WTC11 (cell line): ENCODE measurements around the gene METTL18. TPM values are rescaled to one million over a fixed set of nuclear protein-coding genes. Genes with fewer than 3 reads are reported as not detected.
A peak's percentile ranks its signal among the peaks of the same experiment; 100 is the strongest.

Experiments used
- ATAC-seq: fragments of 200-7000 bp; cut with Tn5 transposase; 2 replicates; pipeline ENCODE4 v1.10.0; 2021; ENCODE audit warnings: mild to moderate bottlenecking, moderate library complexity
- CTCF ChIA-PET: fragments of 300-600 bp; sonication (Branson Sonifier 250); formaldehyde crosslinking; loops from one replicate; lab custom pipeline; 2021; ENCODE audit warnings: antibody characterized with exemption; lab: Charles Lee
- POLR2A ChIA-PET: fragments of 350-600 bp; sonication (Branson Sonifier 250); formaldehyde crosslinking; loops from one replicate; lab custom pipeline; 2021; ENCODE audit warnings: antibody characterized with exemption; lab: Charles Lee
- DNase-seq: peaks from one replicate; pipeline ENCODE4 v3.0.0; 2021; ENCODE audit warnings: low spot score
- H3K27ac Mint-ChIP-seq: 2 replicates; pipeline ENCODE4 v1.8.0; 2021; ENCODE audit warnings: mixed read lengths
- H3K27me3 Mint-ChIP-seq: 2 replicates; pipeline ENCODE4 v1.8.0; 2021; ENCODE audit warnings: low read depth, mild to moderate bottlenecking, moderate library complexity, mixed read lengths
- H3K36me3 Mint-ChIP-seq: 2 replicates; pipeline ENCODE4 v1.8.0; 2021; ENCODE audit warnings: mixed read lengths
- H3K4me1 Mint-ChIP-seq: 2 replicates; pipeline ENCODE4 v1.8.0; 2022; ENCODE audit warnings: mixed read lengths
- H3K4me3 Mint-ChIP-seq: 2 replicates; pipeline ENCODE4 v1.8.0; 2021; ENCODE audit warnings: mild to moderate bottlenecking, moderate library complexity, mixed read lengths
- H3K9me3 Mint-ChIP-seq: 2 replicates; pipeline ENCODE4 v1.8.0; 2021; ENCODE audit warnings: mixed read lengths
- CREB1 ChIP-seq: sonication (generic); formaldehyde crosslinking; IDR thresholded peaks from 2 replicates; pipeline ENCODE4 v1.8.0; 2023; ENCODE audit warnings: mild to moderate bottlenecking, missing genetic modification reagents
- ELF4 ChIP-seq: sonication (generic); formaldehyde crosslinking; IDR thresholded peaks from 2 replicates; pipeline ENCODE4 v1.8.1; 2022; ENCODE audit warnings: low read depth, mild to moderate bottlenecking, moderate library complexity, missing genetic modification reagents
- FOXJ3 ChIP-seq: sonication (generic); formaldehyde crosslinking; IDR thresholded peaks from 2 replicates; pipeline ENCODE4 v1.9.0; 2021; ENCODE audit warnings: missing genetic modification reagents, mild to moderate bottlenecking, borderline replicate concordance
- KAT7 ChIP-seq: sonication (generic); formaldehyde crosslinking; IDR thresholded peaks from 2 replicates; pipeline ENCODE4 v1.8.1; 2023; ENCODE audit warnings: missing genetic modification reagents, mild to moderate bottlenecking, borderline replicate concordance
- MYBL2 ChIP-seq: sonication (generic); formaldehyde crosslinking; IDR thresholded peaks from 2 replicates; pipeline ENCODE4 v1.8.1; 2023; ENCODE audit warnings: mild to moderate bottlenecking, moderate library complexity, missing genetic modification reagents
- NFATC4 ChIP-seq: fragments of 250-450 bp; sonication (Bioruptor Pico); IDR thresholded peaks from 2 replicates; pipeline ENCODE4 v1.9.0; 2021; ENCODE audit warnings: mild to moderate bottlenecking
- NR1H2 ChIP-seq: sonication (generic); formaldehyde crosslinking; IDR thresholded peaks from 2 replicates; pipeline ENCODE4 v1.9.0; 2021; ENCODE audit warnings: mild to moderate bottlenecking, moderate library complexity, missing genetic modification reagents
- PRRX2 ChIP-seq: fragments of 250-450 bp; sonication (Bioruptor Pico); IDR thresholded peaks from 2 replicates; pipeline ENCODE4 v1.8.0; 2021; ENCODE audit warnings: mild to moderate bottlenecking
- SMAD3 ChIP-seq: sonication (generic); formaldehyde crosslinking; IDR thresholded peaks from 2 replicates; pipeline ENCODE4 v1.8.0; 2022; ENCODE audit warnings: missing genetic modification reagents, mild to moderate bottlenecking, borderline replicate concordance
- SP1 ChIP-seq: sonication (generic); formaldehyde crosslinking; conservative IDR thresholded peaks from 2 replicates; pipeline ENCODE4 v1.8.1; 2022; ENCODE audit warnings: missing genetic modification reagents
- TCF7 ChIP-seq: sonication (generic); formaldehyde crosslinking; IDR thresholded peaks from 2 replicates; pipeline ENCODE4 v1.8.0; 2022; ENCODE audit warnings: mild to moderate bottlenecking, low read depth, missing genetic modification reagents, moderate library complexity
- ZNF121 ChIP-seq: sonication (generic); formaldehyde crosslinking; IDR thresholded peaks from 2 replicates; pipeline ENCODE4 v1.8.0; 2023; ENCODE audit warnings: missing genetic modification reagents
- ZNF138 ChIP-seq: sonication (generic); formaldehyde crosslinking; conservative IDR thresholded peaks from 2 replicates; pipeline ENCODE4 v1.8.1; 2022; ENCODE audit warnings: mild to moderate bottlenecking, moderate library complexity, missing genetic modification reagents
- total RNA-seq: library from RNA; stranded (reverse); gene quantifications from 3 replicates; pipeline ENCODE4 v1.2.3, GENCODE V29; 2021
- TF ChIP-seq, protein P1 (sequence below): fragments of 250-450 bp; sonication (Bioruptor Pico); IDR thresholded peaks from 2 replicates; pipeline ENCODE4 v1.9.0; 2021; ENCODE audit warnings: mild to moderate bottlenecking, borderline replicate concordance
- TF ChIP-seq, protein P2 (sequence below): fragments of 250-450 bp; sonication (Bioruptor Pico); IDR thresholded peaks from 2 replicates; pipeline ENCODE4 v1.8.0; 2021; ENCODE audit warnings: mild to moderate bottlenecking
- TF ChIP-seq, protein P3 (sequence below): sonication (generic); formaldehyde crosslinking; IDR thresholded peaks from 2 replicates; pipeline ENCODE4 v1.8.1; 2023; ENCODE audit warnings: mild to moderate bottlenecking, missing genetic modification reagents, borderline replicate concordance
- TF ChIP-seq, protein P4 (sequence below): fragments of 250-450 bp; sonication (Bioruptor Pico); IDR thresholded peaks from 2 replicates; pipeline ENCODE4 v1.9.0; 2021; ENCODE audit warnings: mild to moderate bottlenecking
- TF ChIP-seq, protein P5 (sequence below): sonication (generic); formaldehyde crosslinking; IDR thresholded peaks from 2 replicates; pipeline ENCODE4 v1.8.1; 2023; ENCODE audit warnings: mild to moderate bottlenecking, missing genetic modification reagents, moderate library complexity
- TF ChIP-seq, protein P6 (sequence below): sonication (generic); formaldehyde crosslinking; conservative IDR thresholded peaks from 2 replicates; pipeline ENCODE4 v1.8.1; 2022; ENCODE audit warnings: mild to moderate bottlenecking, missing genetic modification reagents

Gene METTL18
- total RNA-seq, 1 experiment from 2014 or later = 7.7 TPM

DNA sequence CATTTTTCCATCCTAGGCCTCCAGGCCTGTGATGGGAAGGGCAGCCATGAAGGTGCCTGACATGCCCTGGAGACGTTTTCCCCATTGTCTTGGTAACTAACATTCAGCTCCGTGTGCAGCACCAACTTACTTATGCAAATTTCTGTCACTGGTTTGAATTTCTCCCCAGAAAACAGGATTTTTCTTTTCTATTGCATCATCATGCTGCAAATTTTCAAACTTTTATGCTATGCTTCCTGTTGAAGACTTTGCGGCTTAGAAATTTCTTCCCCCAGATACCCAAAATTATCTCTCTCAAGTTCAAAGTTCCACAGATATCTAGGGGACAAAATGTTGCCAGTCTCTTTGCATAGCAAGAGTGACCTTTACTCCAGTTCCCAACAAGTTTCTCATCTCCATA, 35.7 kb downstream of the METTL18 start (continued):
- TF ChIP-seq KAT7 (CRISPR knock-in tag) (no peak), SMAD3 (CRISPR knock-in tag) (no peak), FOXJ3 (CRISPR knock-in tag) (no peak), PRRX2 (CRISPR knock-in tag) (no peak), TCF7 (CRISPR knock-in tag) (no peak), CREB1 (CRISPR knock-in tag) (no peak)
- TF ChIP-seq, protein P1, sequence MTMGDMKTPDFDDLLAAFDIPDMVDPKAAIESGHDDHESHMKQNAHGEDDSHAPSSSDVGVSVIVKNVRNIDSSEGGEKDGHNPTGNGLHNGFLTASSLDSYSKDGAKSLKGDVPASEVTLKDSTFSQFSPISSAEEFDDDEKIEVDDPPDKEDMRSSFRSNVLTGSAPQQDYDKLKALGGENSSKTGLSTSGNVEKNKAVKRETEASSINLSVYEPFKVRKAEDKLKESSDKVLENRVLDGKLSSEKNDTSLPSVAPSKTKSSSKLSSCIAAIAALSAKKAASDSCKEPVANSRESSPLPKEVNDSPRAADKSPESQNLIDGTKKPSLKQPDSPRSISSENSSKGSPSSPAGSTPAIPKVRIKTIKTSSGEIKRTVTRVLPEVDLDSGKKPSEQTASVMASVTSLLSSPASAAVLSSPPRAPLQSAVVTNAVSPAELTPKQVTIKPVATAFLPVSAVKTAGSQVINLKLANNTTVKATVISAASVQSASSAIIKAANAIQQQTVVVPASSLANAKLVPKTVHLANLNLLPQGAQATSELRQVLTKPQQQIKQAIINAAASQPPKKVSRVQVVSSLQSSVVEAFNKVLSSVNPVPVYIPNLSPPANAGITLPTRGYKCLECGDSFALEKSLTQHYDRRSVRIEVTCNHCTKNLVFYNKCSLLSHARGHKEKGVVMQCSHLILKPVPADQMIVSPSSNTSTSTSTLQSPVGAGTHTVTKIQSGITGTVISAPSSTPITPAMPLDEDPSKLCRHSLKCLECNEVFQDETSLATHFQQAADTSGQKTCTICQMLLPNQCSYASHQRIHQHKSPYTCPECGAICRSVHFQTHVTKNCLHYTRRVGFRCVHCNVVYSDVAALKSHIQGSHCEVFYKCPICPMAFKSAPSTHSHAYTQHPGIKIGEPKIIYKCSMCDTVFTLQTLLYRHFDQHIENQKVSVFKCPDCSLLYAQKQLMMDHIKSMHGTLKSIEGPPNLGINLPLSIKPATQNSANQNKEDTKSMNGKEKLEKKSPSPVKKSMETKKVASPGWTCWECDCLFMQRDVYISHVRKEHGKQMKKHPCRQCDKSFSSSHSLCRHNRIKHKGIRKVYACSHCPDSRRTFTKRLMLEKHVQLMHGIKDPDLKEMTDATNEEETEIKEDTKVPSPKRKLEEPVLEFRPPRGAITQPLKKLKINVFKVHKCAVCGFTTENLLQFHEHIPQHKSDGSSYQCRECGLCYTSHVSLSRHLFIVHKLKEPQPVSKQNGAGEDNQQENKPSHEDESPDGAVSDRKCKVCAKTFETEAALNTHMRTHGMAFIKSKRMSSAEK (CRISPR knock-in tag) = no peak
- TF ChIP-seq, protein P2, sequence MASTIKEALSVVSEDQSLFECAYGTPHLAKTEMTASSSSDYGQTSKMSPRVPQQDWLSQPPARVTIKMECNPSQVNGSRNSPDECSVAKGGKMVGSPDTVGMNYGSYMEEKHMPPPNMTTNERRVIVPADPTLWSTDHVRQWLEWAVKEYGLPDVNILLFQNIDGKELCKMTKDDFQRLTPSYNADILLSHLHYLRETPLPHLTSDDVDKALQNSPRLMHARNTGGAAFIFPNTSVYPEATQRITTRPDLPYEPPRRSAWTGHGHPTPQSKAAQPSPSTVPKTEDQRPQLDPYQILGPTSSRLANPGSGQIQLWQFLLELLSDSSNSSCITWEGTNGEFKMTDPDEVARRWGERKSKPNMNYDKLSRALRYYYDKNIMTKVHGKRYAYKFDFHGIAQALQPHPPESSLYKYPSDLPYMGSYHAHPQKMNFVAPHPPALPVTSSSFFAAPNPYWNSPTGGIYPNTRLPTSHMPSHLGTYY (CRISPR knock-in tag) = no peak

DNA sequence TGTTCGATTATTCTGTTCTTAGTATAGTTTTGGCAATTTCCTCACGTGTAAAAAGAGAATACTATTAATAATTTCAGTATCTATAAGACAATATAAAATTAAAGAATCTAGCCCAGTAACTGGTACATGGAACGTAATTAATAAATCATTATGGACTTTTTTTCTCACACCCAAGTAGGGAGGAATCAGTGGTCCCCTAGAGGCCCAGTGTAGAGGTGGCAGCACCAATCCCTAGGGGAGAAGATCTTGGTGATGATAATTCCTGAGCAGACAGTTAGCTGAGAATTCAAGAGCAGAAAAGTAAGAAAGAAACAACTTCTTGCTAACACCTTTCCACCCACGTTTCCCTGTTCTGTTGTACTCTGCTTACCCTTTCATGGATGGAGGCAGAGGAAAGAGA, 41.2 kb downstream of the METTL18 start:
- DNase-seq (no peak), ATAC-seq (peak; percentile 81)
- peaks cover 3% of the 10 kb centered on the region; the same call in 1 of the 2 replicates for H3K36me3 Mint-ChIP-seq
- H3K4me1 Mint-ChIP-seq = no peaks in the 10 kb centered on the region
- H3K4me3 Mint-ChIP-seq = no peak overlapping the region
- H3K9me3 Mint-ChIP-seq = peaks cover 7% of the 10 kb centered on the region; the same call in 1 of the 2 replicates
- no peak overlapping the region for H3K27ac Mint-ChIP-seq
- CTCF ChIA-PET = no interaction called here
- H3K27me3 Mint-ChIP-seq = no peaks in the 10 kb centered on the region
- POLR2A ChIA-PET = no interaction called here
- no peak for TF ChIP-seq MYBL2
- no peak for TF ChIP-seq ZNF121 (CRISPR knock-in tag)
- TF ChIP-seq, protein P3, sequence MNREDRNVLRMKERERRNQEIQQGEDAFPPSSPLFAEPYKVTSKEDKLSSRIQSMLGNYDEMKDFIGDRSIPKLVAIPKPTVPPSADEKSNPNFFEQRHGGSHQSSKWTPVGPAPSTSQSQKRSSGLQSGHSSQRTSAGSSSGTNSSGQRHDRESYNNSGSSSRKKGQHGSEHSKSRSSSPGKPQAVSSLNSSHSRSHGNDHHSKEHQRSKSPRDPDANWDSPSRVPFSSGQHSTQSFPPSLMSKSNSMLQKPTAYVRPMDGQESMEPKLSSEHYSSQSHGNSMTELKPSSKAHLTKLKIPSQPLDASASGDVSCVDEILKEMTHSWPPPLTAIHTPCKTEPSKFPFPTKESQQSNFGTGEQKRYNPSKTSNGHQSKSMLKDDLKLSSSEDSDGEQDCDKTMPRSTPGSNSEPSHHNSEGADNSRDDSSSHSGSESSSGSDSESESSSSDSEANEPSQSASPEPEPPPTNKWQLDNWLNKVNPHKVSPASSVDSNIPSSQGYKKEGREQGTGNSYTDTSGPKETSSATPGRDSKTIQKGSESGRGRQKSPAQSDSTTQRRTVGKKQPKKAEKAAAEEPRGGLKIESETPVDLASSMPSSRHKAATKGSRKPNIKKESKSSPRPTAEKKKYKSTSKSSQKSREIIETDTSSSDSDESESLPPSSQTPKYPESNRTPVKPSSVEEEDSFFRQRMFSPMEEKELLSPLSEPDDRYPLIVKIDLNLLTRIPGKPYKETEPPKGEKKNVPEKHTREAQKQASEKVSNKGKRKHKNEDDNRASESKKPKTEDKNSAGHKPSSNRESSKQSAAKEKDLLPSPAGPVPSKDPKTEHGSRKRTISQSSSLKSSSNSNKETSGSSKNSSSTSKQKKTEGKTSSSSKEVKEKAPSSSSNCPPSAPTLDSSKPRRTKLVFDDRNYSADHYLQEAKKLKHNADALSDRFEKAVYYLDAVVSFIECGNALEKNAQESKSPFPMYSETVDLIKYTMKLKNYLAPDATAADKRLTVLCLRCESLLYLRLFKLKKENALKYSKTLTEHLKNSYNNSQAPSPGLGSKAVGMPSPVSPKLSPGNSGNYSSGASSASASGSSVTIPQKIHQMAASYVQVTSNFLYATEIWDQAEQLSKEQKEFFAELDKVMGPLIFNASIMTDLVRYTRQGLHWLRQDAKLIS (CRISPR knock-in tag) = no peak
- TF ChIP-seq SP1 (CRISPR knock-in tag) = no peak
- TF ChIP-seq, protein P4, sequence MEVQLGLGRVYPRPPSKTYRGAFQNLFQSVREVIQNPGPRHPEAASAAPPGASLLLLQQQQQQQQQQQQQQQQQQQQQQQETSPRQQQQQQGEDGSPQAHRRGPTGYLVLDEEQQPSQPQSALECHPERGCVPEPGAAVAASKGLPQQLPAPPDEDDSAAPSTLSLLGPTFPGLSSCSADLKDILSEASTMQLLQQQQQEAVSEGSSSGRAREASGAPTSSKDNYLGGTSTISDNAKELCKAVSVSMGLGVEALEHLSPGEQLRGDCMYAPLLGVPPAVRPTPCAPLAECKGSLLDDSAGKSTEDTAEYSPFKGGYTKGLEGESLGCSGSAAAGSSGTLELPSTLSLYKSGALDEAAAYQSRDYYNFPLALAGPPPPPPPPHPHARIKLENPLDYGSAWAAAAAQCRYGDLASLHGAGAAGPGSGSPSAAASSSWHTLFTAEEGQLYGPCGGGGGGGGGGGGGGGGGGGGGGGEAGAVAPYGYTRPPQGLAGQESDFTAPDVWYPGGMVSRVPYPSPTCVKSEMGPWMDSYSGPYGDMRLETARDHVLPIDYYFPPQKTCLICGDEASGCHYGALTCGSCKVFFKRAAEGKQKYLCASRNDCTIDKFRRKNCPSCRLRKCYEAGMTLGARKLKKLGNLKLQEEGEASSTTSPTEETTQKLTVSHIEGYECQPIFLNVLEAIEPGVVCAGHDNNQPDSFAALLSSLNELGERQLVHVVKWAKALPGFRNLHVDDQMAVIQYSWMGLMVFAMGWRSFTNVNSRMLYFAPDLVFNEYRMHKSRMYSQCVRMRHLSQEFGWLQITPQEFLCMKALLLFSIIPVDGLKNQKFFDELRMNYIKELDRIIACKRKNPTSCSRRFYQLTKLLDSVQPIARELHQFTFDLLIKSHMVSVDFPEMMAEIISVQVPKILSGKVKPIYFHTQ = no peak
- TF ChIP-seq ZNF138 (CRISPR knock-in tag) = no peak
- TF ChIP-seq, protein P5, sequence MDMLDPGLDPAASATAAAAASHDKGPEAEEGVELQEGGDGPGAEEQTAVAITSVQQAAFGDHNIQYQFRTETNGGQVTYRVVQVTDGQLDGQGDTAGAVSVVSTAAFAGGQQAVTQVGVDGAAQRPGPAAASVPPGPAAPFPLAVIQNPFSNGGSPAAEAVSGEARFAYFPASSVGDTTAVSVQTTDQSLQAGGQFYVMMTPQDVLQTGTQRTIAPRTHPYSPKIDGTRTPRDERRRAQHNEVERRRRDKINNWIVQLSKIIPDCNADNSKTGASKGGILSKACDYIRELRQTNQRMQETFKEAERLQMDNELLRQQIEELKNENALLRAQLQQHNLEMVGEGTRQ (CRISPR knock-in tag) = no peak
- TF ChIP-seq ELF4 = no peak
- TF ChIP-seq NFATC4 (CRISPR knock-in tag) = no peak
- no peak for TF ChIP-seq NR1H2 (CRISPR knock-in tag)
- TF ChIP-seq, protein P6, sequence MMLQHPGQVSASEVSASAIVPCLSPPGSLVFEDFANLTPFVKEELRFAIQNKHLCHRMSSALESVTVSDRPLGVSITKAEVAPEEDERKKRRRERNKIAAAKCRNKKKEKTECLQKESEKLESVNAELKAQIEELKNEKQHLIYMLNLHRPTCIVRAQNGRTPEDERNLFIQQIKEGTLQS = no peak
- TF ChIP-seq, protein P1 (CRISPR knock-in tag) = no peak
